NCI-H69 (cell line): ENCODE measurements around the gene SDK1.

ENCODE experiments used
- DNase-seq: peaks from one replicate; lab custom pipeline; 2025; lab: John Stamatoyannopoulos, UW

SDK1 gene

DNA sequence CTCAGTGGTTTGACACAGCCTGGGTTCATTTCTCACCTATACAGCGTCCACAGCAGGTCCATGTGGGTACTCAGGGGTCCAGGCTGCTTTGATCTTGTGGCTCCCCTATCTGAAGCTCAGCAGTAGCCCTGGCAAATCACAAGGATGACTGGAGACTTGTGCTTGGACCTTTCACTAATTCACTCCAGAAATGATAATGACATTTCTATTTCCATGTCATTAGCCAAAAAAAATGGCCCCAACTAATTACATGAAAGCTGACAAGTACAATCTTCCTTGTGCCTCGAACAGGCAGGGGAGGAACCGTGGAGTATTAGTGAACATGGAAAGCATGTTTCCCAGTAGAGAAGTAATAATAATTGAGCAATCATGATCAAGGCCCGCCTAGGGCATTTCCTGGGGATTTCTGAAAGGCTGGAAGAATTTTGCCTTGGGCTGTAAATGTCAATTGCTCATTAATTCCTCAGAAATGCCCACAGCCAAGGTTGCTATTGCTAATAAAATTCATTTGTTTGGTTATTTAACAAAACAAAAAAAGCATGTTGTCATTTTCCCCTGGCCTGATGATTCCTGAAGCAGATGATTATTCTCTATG, 586.1 kb downstream of the SDK1 start:
- DNase-seq, result no peak

DNA sequence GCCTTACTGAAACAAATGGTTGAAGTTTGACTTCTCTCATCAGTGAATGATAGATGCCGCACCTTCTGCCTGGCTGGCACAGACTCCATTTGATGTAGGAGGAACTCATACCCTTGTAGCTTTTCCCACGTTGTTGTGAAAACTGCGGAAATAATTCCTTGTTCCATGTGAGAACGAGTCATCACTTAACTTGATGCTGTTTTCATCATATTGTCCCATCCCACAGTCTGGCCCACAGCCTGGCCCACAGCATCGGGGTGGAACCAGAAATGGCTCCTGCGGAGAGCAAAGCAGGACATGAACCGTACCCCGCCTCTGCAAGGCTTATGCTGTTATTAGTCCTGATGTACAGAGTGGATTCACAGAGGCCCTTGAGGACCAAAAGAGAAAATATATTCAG, 587.0 kb downstream of the SDK1 start:
- DNase-seq, result no peak

DNA sequence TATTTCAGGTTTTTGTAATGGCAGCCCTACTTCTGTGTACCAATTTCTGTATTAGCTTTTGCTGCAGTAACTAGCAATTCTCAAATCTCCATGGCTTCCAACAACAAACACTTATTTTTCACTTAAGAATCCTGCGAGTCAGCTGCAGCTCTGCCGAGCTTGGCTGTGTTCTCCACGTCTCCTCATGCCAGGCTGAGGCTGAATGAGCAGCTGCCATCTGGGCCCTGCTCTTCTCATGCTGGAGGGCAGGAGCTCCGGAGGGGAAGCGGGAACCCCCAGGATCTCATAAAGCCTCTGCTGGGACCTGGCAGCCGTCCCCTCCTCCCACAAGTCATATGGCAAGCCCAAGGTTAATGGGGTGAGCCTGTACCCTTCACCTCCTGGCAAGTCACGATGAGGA, 591.1 kb downstream of the SDK1 start:
- no peak for DNase-seq

DNA sequence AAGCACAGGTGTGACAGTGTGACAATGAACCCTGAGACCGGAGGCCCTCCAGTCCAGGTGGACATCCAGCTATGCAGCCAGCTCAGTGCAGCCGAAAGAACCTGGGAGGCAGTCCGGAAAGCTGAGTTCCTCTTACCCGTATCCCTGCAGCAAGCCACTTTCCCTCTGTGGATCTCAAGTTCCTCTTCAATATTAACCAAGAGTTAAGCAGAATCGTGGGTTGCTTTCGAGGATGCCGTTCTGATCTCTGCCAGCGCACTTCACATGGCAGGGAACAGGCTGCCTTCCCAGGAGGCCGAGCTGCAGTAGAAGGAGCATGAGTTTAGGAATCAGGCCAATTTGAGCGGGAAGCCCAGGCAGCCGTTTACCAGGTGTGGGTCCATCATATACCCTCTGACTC, 591.6 kb downstream of the SDK1 start:
- no peak for DNase-seq

DNA sequence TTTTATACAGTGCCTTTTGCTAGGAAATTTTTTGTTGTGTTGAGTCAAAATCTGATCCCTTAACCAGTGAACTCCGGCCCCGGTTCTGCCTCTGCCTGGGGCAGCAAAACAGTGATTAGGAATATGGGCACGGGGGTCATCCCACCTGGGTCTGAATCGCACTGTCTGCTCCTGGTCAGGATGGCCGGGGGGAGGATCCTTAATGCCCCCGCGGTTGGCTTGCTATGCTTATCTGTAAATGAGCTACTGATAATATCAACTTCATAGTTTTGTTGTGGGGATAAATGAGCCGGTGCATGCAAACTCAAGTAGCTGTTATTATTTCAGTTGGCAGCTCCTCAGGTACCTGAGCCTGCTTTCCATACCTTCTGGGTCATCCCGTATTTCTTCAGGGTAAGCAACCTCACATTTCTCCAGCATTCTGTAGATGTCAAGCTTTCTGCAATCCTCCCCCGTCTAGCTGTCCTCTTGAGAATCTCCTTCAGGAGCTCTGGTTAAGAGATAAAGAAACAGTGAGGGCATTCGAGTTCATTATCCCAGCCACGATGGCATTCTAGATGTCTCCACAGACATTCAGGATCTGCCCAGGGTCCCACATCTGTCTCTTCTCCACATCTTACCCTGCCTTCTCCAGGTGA, 592.2 kb downstream of the SDK1 start:
- no peak for DNase-seq

DNA sequence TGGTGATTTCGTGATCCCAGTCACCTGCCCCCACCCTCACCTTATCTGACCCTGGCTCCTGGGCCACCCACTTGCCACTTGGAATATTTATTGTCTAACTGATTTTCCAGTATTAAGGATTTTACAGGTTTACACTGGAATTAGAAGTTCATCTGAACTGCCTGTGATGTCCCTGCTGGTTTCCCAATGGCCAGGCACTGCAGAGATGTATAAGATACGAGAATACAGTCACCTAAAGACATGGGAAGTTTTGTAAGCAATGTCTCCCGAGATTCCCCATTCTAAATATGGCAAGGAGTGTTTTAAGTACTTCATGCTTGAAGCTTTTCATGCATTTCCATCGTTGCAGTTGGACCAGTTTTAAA, 592.7 kb downstream of the SDK1 start:
- no peak for DNase-seq

DNA sequence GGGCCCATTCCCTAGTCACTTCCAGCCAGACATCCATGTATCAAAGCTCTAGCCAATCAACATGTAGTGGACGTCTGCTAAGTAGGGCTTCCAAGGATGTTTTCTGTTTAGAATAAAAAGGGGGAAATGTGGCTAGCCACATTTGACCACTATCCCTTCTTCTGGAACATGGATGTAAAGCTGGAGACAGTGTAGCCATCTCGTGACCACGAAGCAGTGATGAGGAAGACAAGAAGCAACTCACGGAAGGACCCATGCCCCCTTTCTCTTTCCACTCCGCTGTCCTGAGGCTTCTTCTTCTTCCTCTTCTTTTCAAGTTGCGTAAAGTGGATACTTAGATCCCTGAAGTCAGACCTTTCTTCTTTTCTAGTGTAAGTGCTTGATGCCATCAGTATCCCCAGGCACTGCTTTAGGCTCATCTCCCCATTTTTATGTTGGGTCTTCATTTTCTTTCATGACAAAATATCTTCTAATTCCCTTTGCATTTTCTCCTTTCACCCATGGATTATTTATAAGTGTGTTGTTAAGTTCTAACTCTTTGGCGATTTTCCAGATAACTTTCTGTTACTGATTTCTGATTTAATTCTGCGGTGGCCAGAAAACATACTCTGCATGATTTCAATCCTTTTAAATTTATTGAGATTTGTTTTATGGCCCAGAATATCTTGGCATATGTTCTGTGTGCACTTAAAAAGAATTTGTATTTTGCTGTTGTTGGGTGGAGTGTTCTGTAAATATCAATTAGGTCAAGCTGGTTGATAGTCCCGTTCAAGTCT, 594.5 kb downstream of the SDK1 start:
- DNase-seq, result no peak

DNA sequence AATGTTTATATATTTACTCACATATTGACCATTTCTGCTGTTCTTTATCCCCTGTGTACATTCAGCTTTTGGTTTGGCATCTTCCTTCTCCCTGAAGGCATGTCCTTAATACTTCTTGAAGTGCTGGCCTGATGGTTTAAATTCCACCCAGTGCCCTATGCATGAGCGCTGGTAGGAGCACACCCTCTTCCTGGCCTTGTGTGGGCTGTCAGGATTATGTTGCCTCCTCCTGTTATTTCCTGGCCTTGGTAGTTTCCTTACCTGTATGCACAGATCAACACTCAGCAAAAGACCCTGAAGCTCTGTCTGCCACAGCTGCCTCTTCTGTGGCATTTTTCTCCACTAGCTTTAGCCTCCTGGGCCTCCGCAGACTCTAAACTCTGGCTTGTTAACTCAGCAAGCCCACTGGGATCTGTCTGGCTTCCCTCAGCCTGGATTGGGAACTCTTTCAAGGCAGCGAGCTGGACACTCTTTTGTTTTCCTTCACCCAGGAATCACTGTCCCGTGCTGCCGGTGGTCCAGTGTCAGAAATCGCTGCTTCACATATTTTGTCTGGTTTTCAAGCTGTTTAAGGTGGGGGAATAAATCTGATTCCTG, 595.2 kb downstream of the SDK1 start:
- no peak for DNase-seq

DNA sequence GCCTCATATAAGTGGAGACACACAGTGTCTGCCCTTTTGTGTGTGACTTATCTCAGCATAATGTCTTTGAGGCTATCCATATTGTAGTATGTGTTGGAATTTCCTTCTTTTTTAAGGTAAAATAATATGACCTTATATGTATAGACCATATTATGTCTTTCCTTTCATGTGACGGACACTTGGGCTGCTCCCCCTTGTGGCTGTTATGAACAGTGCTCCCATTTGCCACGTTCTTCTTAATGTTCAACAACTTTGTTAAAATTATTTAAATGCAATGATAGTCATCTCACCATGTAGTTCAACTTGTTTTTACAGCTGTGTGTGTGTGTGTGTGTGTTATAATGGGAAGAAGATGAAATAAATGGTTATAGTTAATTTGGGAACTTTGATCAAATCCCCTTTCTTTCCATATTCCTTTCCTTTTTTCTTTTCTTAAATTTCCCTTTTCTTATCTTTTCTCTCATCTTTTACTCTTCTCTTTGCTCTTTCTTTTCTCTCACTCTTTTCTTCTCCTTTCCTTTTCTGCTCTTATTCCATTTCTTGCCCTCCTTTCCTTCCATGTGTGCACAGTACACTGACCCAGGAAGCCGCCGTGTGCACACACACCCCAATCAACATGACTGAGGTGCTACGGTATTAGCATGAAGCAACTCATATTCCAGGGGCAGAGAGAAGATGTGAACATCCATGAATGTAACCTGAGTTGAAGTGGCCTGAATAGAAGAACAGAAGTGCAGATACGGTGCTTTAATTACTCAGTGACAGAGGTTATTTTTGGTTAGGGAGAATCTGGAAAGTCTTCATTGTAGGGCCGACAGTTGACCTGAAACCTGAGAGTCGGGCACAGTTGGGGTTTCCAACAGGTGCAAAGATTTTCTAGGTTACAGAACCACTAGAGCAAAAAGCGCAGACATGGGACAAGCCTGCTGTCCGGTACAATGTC, 596.6 kb downstream of the SDK1 start:
- peak; percentile 63 for DNase-seq

DNA sequence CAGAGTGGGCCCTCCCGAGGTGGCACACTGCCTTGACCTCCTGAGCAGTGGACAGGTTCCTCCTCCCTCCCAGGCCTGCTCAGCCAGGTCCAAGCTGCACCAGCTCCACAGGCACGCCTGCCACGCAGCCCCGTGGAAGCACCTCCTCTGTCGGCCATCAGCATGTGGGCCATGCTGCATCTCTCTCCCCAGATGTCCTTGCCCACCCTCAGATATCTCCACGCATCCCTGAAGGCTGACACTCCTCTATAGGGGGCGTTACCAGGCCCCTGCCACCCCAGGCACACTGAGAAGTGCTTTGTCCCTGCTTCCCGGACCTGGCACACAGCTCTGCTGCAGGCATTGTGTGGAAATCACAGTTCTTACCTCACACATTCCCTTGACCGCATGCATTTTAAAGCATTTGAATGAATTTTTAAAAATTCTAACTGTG, 598.5 kb downstream of the SDK1 start:
- no peak for DNase-seq

DNA sequence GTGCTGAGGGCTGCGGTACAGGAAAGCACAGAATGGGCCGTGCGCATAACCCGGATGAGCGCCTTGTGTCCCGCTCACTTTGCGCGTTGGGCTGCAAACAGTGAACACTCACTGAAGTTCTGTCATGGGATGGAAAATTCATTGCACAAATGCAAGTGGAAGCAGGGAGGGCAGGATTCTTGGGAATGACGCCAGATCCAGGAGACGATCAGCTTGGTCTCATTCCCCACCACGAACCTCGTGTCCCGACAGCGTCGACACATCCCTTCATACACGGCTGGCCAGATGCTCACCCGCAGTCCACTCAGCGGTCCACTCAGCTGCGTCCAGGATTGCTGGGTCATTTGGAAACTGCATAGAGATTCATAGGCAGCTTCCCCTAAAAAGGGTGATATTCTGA, 607.1 kb downstream of the SDK1 start:
- no peak for DNase-seq

DNA sequence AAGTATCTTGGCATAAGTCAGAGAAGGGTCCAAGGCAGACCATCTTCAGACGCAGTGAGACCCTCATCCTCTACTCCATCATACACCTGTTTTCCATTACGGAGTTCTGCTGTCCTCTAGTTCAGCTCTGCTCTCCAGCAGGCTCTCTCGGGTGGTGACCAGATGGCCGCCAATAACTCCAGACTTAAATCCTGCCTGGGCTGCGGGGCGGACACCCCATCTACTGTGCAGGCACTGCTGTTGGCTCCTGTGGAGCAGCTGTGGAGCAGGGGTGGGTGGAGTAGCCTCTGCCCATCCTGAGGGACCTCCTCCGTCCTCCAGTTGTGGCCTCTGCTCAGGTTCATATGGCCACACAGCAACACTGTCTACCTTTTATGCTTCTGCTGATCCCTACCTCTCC, 608.1 kb downstream of the SDK1 start:
- no peak for DNase-seq

DNA sequence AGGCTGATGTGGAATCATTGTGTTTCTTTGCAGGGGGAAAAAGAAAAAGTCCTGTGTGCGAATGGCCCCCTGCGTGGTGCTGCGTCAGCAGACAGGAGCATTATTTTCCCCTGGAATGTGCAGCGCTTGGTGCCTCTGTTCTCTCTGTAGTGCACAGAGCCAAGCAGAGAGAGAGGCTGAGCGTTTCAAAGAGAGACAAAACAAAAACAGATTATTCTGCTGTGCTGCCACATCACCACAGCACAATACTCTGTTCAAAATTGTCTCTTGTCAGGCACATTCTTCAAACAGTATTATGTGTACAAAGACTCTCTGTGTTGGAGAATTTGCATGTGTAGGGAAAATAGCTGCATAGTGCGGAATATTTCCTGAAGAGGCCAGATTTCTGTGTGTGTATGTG, 609.0 kb downstream of the SDK1 start:
- DNase-seq, result no peak

DNA sequence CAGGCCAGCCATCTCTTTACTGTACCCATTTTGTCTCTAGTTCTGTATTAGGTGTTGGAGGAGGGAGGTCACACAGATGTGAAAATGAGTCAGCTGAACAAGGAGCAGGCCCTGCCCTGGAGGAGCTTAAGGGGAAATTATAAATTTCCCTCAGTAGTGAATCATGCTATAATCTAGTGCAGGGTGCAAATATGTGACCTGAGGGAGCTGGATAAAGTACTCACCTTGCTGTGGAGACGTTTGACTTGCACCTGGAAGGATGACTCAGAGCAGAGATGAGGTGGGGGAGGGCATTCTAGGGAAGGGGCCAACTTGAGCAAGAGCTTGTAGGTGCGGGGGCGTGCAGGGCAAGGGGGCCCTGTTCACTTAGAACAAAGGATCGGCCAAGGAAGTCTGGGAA, 610.6 kb downstream of the SDK1 start:
- DNase-seq, result no peak

DNA sequence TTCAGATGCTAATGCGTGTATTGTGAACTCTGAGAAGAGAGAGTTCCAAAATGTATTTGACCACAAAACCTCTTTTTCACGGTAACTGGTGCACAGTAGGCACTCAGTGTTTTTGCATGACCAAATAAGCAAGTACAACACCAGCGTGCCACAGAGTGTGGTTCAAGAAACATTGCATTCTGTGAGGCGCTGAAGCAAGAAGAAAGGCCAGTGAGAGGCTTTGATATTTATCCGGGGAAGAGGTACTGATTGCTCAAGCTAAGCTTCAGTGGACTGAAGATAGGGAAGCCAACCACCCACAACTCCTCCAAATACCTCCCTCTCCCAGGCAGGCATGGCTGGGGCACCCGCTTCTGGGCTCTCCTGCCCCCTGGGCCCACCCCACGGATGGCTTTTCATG, 611.2 kb downstream of the SDK1 start:
- DNase-seq, result no peak

DNA sequence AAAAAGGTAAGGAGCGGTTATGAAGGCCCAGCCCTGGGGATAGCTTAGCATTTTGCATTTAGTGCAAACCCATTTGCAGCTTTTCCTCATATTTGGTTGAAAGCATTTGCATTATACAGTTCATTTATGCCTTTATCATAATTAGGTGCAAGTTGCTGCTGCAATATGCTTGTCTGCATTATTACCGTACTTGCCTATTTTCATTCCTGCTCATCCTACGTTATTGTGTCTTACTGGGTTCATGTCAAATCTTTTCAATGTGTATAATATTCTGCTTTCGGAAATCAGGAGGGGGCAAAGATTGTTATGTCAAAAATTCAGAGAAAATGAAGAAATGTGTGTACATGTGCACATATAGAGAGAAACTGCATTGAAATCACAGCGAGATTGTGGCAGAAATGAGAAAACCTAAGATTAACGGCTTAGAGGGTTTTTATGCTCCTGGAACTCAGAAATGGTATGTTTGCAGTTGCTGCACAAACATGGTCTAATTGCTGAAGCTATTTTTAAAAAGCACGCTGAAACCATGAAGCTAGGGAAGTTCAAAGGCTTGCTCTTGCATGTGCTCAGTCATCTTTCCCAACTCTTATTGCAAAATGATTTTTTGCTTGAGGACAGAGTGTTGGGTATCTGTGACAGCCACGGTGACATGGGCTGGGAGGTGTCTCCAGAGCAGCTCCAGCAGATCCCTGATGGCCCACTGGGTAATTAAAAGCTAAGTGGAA, 613.2 kb downstream of the SDK1 start:
- DNase-seq, result no peak

DNA sequence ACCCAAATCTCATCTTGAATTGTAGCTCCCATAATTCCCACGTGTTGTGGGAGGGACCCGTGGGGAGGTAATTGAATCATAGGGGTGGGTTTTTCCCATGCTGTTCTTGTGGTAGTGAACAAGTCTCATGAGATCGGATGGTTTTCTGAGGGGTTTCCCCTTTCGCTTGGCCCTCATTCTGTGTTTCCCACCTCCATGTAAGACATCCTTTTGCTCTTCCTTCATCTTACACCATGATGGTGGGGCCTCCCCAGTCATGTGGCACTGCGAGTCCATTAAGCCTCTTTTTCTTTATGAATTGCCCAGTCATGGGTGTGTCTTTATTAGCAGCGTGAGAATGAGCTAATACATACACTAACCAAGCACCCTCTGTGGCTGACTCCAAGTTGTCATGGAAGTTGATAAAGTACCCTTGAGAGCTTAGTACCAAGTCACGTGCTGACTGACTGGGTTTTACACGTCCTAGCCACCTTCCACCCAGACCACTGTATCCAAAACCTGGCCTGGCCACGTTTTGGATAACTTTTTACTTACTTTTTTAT, 614.4 kb downstream of the SDK1 start:
- no peak for DNase-seq

DNA sequence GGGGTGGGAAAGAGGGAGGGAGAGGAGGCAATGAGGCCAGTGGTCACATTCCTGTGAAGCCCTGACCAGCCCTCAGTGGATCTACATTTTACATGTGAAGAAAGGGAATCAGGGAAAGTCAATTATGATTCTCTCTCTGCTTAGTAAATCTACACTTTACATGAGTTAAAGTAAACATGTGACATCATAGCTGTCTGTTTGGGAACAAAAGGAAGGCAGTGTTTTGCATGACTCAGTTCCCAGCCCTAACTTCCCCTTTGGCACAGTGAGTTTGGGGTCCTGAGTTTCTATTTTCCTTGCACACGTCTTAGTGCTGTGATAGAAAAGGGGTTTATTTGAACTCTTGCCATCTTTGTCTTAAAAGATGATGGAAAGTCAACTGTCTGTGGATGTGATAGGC, 615.1 kb downstream of the SDK1 start:
- DNase-seq, result peak; percentile 51

DNA sequence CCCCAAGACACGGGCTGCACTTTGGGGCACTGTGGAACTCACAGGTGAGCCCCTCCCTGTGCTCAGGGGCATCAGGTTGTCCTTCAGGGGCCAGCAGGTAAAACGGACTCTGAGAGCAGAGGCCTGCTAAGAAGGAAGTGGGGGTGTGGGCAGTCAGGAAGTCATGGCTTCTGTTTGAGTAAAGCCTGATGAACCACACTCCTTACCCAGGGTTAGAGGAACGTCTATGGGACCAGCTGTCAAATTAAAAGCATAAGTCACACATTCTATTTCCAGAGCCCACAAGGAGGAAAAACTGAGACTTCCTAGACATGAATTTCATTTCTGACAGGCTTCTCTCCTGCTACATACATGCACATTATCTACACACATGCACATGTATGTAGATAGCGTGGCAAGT, 616.4 kb downstream of the SDK1 start:
- DNase-seq, result no peak

DNA sequence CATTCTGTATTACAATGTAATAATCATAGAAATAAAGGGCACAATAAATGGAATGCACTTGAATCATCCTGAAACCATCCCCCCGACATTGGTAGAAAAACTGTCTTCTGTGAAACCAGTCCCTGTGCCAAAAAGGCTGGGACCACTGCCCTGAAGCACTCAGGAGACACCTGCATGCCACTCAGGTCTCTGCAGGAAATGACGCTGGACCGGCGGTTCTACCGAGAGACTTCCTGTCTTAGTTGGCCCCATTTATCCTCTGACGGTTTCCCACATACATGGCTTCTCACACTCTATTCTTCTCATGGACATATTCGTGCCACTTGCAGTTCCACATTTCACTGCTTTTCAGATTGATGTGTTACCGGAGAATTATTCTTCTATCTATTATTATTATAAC, 617.5 kb downstream of the SDK1 start:
- DNase-seq, result no peak

DNA sequence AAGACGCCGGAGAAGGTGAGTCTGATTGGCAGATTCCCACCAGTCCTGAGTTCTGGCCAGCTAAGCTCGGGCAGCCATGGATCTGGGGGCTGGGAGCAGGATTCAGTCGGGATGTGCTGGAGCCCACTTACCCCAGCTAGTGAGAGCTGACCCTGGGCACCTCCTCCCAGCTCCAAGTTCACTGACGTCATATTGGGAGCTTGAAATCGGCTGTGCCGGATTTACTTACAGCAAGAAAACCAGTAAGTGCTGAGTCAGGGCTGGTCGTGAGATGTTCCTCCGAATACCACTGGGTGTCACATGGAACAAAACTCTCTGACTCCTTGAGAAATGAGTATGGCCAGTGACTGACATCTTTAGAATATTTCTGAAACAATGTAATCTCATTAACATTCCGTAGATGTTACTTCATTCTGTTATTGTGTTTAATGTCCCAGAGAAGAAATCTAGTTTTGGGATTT, 621.2 kb downstream of the SDK1 start:
- DNase-seq, result peak; percentile 45
